KMS-11 (cell line): ENCODE results near the gene EPX.

Experiments used
- H2AFZ ChIP-seq: fragments of 200-600 bp; sonication (generic); 2 replicates; pipeline ENCODE4 v1.6.1; 2016; ENCODE audit warnings: antibody characterized with exemption, mixed run types, low read depth
- H3K27ac ChIP-seq: fragments of 200-600 bp; sonication (generic); 2 replicates; pipeline ENCODE4 v1.6.1; 2016; ENCODE audit warnings: mild to moderate bottlenecking, mixed run types
- H3K27me3 ChIP-seq: fragments of 200-600 bp; sonication (generic); 2 replicates; pipeline ENCODE4 v1.6.1; 2017; ENCODE audit warnings: mild to moderate bottlenecking, low read depth, mixed run types, moderate library complexity; ENCODE audit not compliant: insufficient read depth
- H3K36me3 ChIP-seq: fragments of 200-600 bp; sonication (generic); 2 replicates; pipeline ENCODE4 v1.6.1; 2017; ENCODE audit warnings: mild to moderate bottlenecking, mixed run types; ENCODE audit not compliant: insufficient read depth
- H3K4me1 ChIP-seq: fragments of 200-600 bp; sonication (generic); 2 replicates; pipeline ENCODE4 v1.6.1; 2016; ENCODE audit warnings: mild to moderate bottlenecking, low read depth, mixed run types; ENCODE audit not compliant: poor library complexity, severe bottlenecking
- H3K4me2 ChIP-seq: fragments of 200-600 bp; sonication (generic); 2 replicates; pipeline ENCODE4 v1.7.0; 2016; ENCODE audit warnings: mild to moderate bottlenecking, mixed run types
- H3K4me3 ChIP-seq: fragments of 200-600 bp; sonication (generic); IDR thresholded peaks from 2 replicates; pipeline ENCODE4 v1.6.1; 2017; ENCODE audit warnings: low read depth, low read length, mixed read lengths; ENCODE audit not compliant: insufficient read depth
- H3K79me2 ChIP-seq: fragments of 200-600 bp; sonication (generic); 2 replicates; pipeline ENCODE4 v1.6.1; 2016; ENCODE audit warnings: low read depth, mixed run types; ENCODE audit not compliant: insufficient read depth
- H3K9ac ChIP-seq: fragments of 200-600 bp; sonication (generic); 2 replicates; pipeline ENCODE4 v1.6.1; 2016; ENCODE audit warnings: mild to moderate bottlenecking, mixed run types
- H4K20me1 ChIP-seq: fragments of 200-600 bp; sonication (generic); 2 replicates; pipeline ENCODE4 v1.6.1; 2016; ENCODE audit warnings: mild to moderate bottlenecking, mixed run types; ENCODE audit not compliant: insufficient read depth
- CTCF ChIP-seq: fragments of 200-600 bp; sonication (generic); conservative IDR thresholded peaks from 2 replicates; pipeline ENCODE4 v1.6.1; 2017; ENCODE audit warnings: low read depth, mild to moderate bottlenecking, antibody characterized with exemption, low read length, moderate library complexity, mixed read lengths

EPX gene

GRCh38 chr17:58176200-58176599, 16.3 kb upstream of the EPX start:
- no peak overlapping the region for H3K9ac ChIP-seq
- no peaks in the 10 kb centered on the region for H3K4me1 ChIP-seq
- no peak overlapping the region for H2AFZ ChIP-seq
- H3K4me2 ChIP-seq: no peak overlapping the region
- no peak for TF ChIP-seq CTCF
- no peaks in the 10 kb centered on the region for H3K27me3 ChIP-seq
- H3K4me3 ChIP-seq: no peak overlapping the region
- H3K27ac ChIP-seq: no peak overlapping the region
- H3K36me3 ChIP-seq: no peaks in the 10 kb centered on the region
- H3K79me2 ChIP-seq: no peaks in the 10 kb centered on the region
- no peaks in the 10 kb centered on the region for H4K20me1 ChIP-seq

DNA sequence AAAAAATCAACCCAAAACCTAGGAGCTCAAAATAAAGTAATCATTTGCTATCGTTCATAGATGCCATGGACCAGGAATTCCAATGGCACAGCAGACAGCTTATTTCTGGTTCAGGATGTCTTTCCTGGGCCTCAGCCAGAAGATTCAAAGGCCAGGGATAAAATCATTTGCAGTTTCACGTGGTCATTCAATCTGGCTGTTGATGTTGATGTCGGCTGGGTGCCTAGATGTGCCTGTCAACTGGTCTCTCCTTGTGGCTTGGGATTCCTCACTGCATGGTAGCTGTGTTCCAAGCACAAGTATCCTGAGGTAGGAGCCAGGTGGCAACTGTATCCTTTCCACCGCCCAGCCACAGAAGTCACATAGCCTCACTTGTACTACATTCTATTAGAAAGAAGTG, 10.7 kb upstream of the EPX start:
- TF ChIP-seq CTCF: no peak
- Histone ChIP-seq H3K4me2 (no peak overlapping the region), H3K9ac (no peak overlapping the region), H3K36me3 (no peaks in the 10 kb centered on the region), H3K27me3 (no peaks in the 10 kb centered on the region), H3K27ac (no peak overlapping the region), H3K4me3 (no peak overlapping the region), H3K4me1 (no peaks in the 10 kb centered on the region), H4K20me1 (no peaks in the 10 kb centered on the region), H2AFZ (no peak overlapping the region), H3K79me2 (no peaks in the 10 kb centered on the region)

DNA sequence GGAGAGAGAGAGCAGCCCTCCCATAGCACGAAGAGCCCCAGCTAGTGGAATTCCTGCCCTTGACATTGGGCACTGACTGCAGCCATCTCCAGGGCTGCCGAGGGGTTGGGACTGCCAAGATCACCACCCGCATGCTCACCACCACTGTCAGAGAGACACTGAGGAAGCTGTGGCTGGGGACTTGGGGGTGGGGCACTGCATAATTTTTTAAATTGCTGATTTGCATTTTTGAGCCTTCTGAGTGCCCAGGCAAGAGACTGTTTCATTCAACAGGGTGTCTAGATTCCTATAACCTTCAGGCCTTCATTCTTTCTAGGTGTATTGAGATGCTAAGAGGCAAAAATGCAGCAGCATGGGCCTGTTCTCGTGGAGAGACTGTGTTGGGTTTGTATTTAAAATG, 9.0 kb upstream of the EPX start:
- H3K4me3 ChIP-seq: no peak overlapping the region
- no peak overlapping the region for H3K27ac ChIP-seq
- no peak for TF ChIP-seq CTCF

GRCh38 chr17:58184308-58184985, 8.1 kb upstream of the EPX start:
- Histone ChIP-seq H2AFZ (no peak overlapping the region), H4K20me1 (no peaks in the 10 kb centered on the region), H3K79me2 (no peaks in the 10 kb centered on the region), H3K4me3 (no peak overlapping the region), H3K36me3 (no peaks in the 10 kb centered on the region), H3K4me1 (no peaks in the 10 kb centered on the region), H3K27me3 (no peaks in the 10 kb centered on the region), H3K4me2 (no peak overlapping the region), H3K9ac (no peak overlapping the region), H3K27ac (no peak overlapping the region)
- TF ChIP-seq CTCF: no peak

More for the DNA sequence above, 9.0 kb upstream of the EPX start:
- Histone ChIP-seq H3K9ac (no peak overlapping the region), H3K79me2 (no peaks in the 10 kb centered on the region), H3K4me2 (no peak overlapping the region), H2AFZ (no peak overlapping the region), H4K20me1 (no peaks in the 10 kb centered on the region), H3K36me3 (no peaks in the 10 kb centered on the region), H3K4me1 (no peaks in the 10 kb centered on the region), H3K27me3 (no peaks in the 10 kb centered on the region)
